Stimulated activated naive B cell treated with anti-CD40 and anti-IgM and Interleukin-4, amounts not matched to agents 10 μg/mL and 1 μg/mL and 100 μg/mL, for 72 hours (primary cell): Measurements from ENCODE around the gene FHOD3.
"Not testable (repeated sequence)": the region's sequence is repeated elsewhere in the genome, so short reads cannot be mapped to it uniquely, and the experiment has no call there.

ENCODE experiments used
- ATAC-seq, 2 donors: fragments of 150-1000 bp; cut with Tn5 transposase; replicated peaks; 2 replicates each; pipeline ENCODE4 v1.10.0; 2021; ENCODE audit warnings: moderate library complexity in 1 of 2
- DNase-seq: peaks from one replicate; pipeline ENCODE4 v3.0.0; 2021
- H3K27ac Mint-ChIP-seq: one replicate; pipeline ENCODE4 v1.8.0; 2022; ENCODE audit warnings: mild to moderate bottlenecking, mixed read lengths
- H3K27me3 Mint-ChIP-seq, 2 donors: one replicate each; pipeline ENCODE4 v1.8.0; 2022; ENCODE audit warnings: mixed read lengths in 2 of 2
- H3K36me3 Mint-ChIP-seq, 2 donors: one replicate each; pipeline ENCODE4 v1.8.0; 2022; ENCODE audit warnings: mixed read lengths in 2 of 2, mild to moderate bottlenecking in 1 of 2
- H3K4me1 Mint-ChIP-seq, 2 donors: one replicate each; pipeline ENCODE4 v1.8.0; 2022; ENCODE audit warnings: mixed read lengths in 2 of 2, mild to moderate bottlenecking in 1 of 2
- H3K4me3 Mint-ChIP-seq, 2 donors: one replicate each; pipeline ENCODE4 v1.8.0; 2022; ENCODE audit warnings: mild to moderate bottlenecking in 2 of 2, mixed read lengths in 2 of 2, moderate library complexity in 1 of 2
- H3K9me3 Mint-ChIP-seq, 2 donors: one replicate each; pipeline ENCODE4 v1.8.0; 2022; ENCODE audit warnings: mixed read lengths in 2 of 2, mild to moderate bottlenecking in 1 of 2

The FHOD3 gene

DNA sequence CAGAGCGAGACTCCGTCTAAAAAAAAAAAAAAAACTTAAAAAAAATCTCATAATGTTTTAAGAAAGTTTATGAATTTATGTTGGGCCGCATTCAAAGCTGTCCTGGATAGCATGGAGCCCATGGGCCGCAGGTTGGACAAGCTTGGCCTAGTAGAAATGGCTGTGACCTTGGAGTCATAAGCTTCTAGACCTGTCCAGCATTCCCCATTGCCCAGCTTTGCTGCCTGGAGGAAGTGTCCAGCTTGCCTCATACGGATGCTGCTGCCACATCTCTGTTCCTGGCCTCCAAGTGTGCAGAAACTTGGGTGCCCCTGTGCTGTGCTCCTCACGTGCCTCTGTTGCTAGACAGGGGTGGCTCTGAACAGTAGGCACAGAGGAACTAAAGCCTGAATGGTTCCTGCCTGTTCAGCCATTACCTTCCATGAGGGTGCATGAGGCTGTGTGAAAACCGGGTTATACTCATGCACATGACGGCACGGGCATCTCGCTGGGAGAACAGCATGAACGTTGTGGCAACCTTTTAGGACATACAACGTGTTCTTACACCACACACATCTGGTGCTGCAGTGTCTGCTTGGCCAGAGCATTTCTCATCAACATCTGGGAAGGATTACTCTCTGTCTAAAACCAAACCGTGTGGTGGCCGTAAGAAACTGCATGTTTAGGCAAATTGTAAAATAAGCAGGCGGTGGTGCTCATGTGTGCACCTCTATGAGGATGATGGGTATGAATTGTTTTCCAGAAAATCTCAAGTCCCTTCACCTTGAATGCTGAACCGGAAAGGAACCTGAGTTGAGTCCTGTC, 38.2 kb downstream of the FHOD3 start:
- ATAC-seq (no peak), DNase-seq (no peak)
- Mint-ChIP-seq H3K4me3 (no peak overlapping the region), H3K4me1 (no peaks in the 10 kb centered on the region), H3K36me3 (no peaks in the 10 kb centered on the region), H3K27ac (no peak overlapping the region), H3K27me3 (peaks cover 10 to 15% of the 10 kb centered on the region in 2 donors), H3K9me3 (no peaks in the 10 kb centered on the region)

GRCh38 chr18:36337679-36338402, 40.3 kb downstream of the FHOD3 start:
- H3K4me1 Mint-ChIP-seq = no peaks in the 10 kb centered on the region
- no peak overlapping the region for H3K27ac Mint-ChIP-seq
- H3K9me3 Mint-ChIP-seq = peaks cover 9% of the 10 kb centered on the region in 2 donors
- H3K36me3 Mint-ChIP-seq = no peaks in the 10 kb centered on the region
- no peak overlapping the region for H3K4me3 Mint-ChIP-seq
- peaks cover 3 to 23% of the 10 kb centered on the region in 2 donors for H3K27me3 Mint-ChIP-seq
- ATAC-seq (no peak), DNase-seq (no peak)

DNA sequence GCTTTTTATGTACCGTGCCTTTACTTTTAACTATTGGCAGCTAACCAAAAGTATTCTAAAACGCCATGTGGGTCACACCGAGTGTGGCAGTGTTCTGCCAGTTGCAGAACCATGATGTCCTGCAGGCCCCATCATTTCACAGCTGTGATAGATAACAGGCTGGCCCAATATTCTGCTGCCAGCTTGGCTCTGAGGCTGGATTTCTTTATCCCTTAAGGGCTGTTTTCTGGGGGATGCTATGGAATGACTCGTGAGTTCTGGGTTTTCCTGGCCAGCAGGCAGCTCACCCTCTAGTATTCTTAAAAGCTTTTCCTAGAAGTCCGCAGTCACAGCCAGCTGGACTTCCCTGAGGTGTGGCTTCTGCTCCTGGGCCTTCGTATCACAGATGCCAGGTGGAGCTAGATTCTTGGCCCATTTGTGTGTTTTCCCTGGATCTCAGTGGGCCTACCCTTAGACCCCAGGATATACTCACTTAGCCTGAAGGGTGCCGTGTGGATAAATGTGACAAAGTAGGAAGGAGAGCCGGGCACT, 41.0 kb downstream of the FHOD3 start:
- Mint-ChIP-seq H3K9me3 (peaks cover 9% of the 10 kb centered on the region in 2 donors), H3K36me3 (no peaks in the 10 kb centered on the region), H3K27me3 (peaks cover 3 to 23% of the 10 kb centered on the region in 2 donors), H3K4me1 (no peaks in the 10 kb centered on the region), H3K27ac (no peak overlapping the region), H3K4me3 (no peak overlapping the region)
- no peak for DNase-seq
- ATAC-seq = no peak

DNA sequence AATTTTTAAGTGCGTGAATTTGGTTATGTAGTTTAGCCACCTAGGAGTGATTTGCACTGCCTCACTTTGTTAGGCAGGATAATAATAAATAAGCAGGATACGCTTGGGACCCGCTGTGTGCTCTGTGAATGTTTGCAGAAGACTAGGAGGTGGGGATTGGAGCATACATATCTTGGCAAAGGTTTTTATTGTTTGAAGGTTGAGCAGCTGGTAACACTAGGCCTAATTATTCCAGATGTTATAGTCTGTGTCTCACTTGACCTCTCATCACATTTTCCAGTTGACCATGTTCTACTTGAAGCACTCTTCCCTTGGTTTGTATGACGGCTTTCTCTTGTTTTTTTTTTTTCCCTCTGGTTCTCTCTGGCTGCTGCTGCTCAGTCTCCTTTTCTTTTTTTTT, 42.7 kb downstream of the FHOD3 start:
- H3K36me3 Mint-ChIP-seq = no peaks in the 10 kb centered on the region
- H3K27ac Mint-ChIP-seq = no peak overlapping the region
- H3K4me1 Mint-ChIP-seq = no peaks in the 10 kb centered on the region
- H3K27me3 Mint-ChIP-seq = peaks cover 0 to 23% of the 10 kb centered on the region in 2 donors
- ATAC-seq (no peak), DNase-seq (no peak)
- peaks cover 9% of the 10 kb centered on the region in 2 donors for H3K9me3 Mint-ChIP-seq
- H3K4me3 Mint-ChIP-seq = no peak overlapping the region

GRCh38 chr18:36341944-36342343, 44.4 kb downstream of the FHOD3 start:
- no peak overlapping the region for H3K27ac Mint-ChIP-seq
- H3K4me3 Mint-ChIP-seq = no peak overlapping the region
- no peaks in the 10 kb centered on the region for H3K4me1 Mint-ChIP-seq
- DNase-seq (no peak), ATAC-seq (no peak)
- peaks cover 9% of the 10 kb centered on the region in 2 donors for H3K9me3 Mint-ChIP-seq
- H3K36me3 Mint-ChIP-seq = no peaks in the 10 kb centered on the region
- H3K27me3 Mint-ChIP-seq = peaks cover 6 to 30% of the 10 kb centered on the region in 2 donors

DNA sequence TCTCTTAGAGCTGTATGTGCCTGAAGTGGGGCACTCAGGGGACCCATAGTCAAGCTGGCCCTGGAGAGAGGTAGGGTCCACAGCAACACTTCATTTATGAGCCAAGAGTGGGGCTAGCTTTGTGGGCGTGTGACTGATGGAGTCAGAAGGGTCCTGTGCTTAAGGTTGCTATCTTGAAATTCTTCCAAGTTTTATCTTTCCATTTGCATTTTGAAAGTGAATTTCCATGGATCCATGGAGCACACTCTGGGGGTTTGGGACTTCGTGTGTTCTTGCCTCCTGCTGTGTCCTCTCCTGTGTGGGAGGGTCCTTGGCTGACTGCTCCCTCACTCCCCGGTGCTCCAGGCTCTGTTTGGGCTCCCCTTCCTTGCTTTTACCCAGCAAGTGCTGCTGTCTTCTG, 50.8 kb downstream of the FHOD3 start:
- DNase-seq (no peak), ATAC-seq (no peak)
- peaks cover 30 to 33% of the 10 kb centered on the region in 2 donors for H3K27me3 Mint-ChIP-seq
- H3K9me3 Mint-ChIP-seq = no peaks in the 10 kb centered on the region
- no peaks in the 10 kb centered on the region for H3K4me1 Mint-ChIP-seq
- H3K27ac Mint-ChIP-seq = no peak overlapping the region
- H3K36me3 Mint-ChIP-seq = no peaks in the 10 kb centered on the region
- no peak overlapping the region for H3K4me3 Mint-ChIP-seq

DNA sequence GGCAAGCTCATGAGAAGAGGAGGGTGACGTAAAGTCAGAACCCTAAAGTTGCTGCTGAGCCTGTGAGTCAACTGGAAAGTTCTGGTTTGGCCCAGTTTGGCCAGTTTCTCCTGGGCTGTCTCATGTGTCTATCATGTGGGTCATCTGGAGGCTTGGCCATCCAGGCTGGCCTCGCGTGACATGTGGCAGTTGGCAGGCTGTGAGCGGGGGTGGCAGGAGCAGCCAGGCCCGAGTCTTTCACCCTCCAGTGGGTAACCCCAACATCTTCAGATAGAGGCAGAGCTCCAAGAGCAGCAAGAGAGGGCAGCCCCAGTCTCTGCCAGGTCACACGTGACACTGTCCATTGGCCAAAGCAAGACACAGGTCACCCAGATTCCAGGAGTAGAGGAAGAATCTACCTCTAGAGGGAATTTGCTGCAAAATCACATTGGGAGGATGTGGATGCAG, 51.5 kb downstream of the FHOD3 start:
- Mint-ChIP-seq H3K27me3 (peaks cover 30 to 33% of the 10 kb centered on the region in 2 donors), H3K27ac (no peak overlapping the region), H3K9me3 (no peaks in the 10 kb centered on the region), H3K4me3 (no peak overlapping the region), H3K36me3 (no peaks in the 10 kb centered on the region), H3K4me1 (no peaks in the 10 kb centered on the region)
- no peak for ATAC-seq
- no peak for DNase-seq

GRCh38 chr18:36349552-36349951, 52.0 kb downstream of the FHOD3 start:
- no peak overlapping the region for H3K27ac Mint-ChIP-seq
- ATAC-seq (no peak), DNase-seq (no peak)
- no peaks in the 10 kb centered on the region for H3K36me3 Mint-ChIP-seq
- H3K27me3 Mint-ChIP-seq = peaks cover 30 to 33% of the 10 kb centered on the region in 2 donors
- no peak overlapping the region for H3K4me3 Mint-ChIP-seq
- H3K4me1 Mint-ChIP-seq = no peaks in the 10 kb centered on the region
- no peaks in the 10 kb centered on the region for H3K9me3 Mint-ChIP-seq

DNA sequence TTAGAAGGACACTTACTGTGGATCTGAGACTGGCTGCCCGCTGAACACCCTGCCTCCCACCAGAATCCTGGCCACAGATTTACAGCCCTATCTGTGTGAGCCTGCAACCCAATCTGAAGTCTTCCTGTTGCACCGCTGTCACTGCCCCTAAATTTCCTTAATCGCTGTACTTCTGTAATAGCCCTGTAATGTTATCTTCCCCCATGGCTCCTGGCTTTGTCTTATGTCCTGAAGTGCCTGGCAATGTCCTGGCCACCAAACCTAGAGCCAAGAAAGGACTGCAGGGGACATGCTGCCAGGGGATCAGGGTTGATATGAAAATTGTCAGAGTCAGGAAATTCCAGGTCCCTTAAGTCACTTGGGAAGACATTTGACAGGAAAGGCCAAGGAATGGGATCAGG, 52.7 kb downstream of the FHOD3 start:
- Mint-ChIP-seq H3K4me1 (no peaks in the 10 kb centered on the region), H3K27me3 (peaks cover 33 to 35% of the 10 kb centered on the region in 2 donors), H3K27ac (no peak overlapping the region), H3K36me3 (no peaks in the 10 kb centered on the region), H3K9me3 (no peaks in the 10 kb centered on the region), H3K4me3 (no peak overlapping the region)
- DNase-seq (no peak), ATAC-seq (no peak)

GRCh38 chr18:36350839-36351469, 53.4 kb downstream of the FHOD3 start:
- Mint-ChIP-seq H3K4me3 (no peak overlapping the region), H3K27me3 (peaks cover 35 to 38% of the 10 kb centered on the region in 2 donors), H3K9me3 (no peaks in the 10 kb centered on the region), H3K4me1 (no peaks in the 10 kb centered on the region), H3K27ac (no peak overlapping the region), H3K36me3 (no peaks in the 10 kb centered on the region)
- DNase-seq (no peak), ATAC-seq (no peak)

DNA sequence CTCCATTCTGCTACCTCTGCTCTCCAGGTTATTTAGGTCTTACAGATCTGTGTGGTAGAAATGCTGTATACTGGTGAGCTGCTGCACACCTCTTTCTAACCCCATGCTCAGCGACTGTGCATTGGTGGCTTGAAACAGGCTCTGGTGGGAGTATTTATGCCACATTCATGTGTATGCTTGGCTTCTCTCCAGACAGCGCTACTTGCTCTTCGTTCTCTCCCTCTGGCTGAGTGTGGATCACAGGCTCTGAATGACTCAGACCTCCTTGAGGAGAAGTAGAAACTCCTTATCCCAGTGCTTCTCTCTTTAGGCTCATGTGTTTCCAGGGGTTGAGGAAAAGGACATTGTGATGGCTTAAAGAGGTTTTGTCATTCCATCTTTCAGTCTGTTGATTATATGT, 54.9 kb downstream of the FHOD3 start:
- no peaks in the 10 kb centered on the region for H3K4me1 Mint-ChIP-seq
- ATAC-seq (no peak), DNase-seq (no peak)
- no peaks in the 10 kb centered on the region for H3K36me3 Mint-ChIP-seq
- no peaks in the 10 kb centered on the region for H3K9me3 Mint-ChIP-seq
- H3K27me3 Mint-ChIP-seq = peaks cover 28 to 32% of the 10 kb centered on the region in 2 donors
- H3K4me3 Mint-ChIP-seq = no peak overlapping the region
- H3K27ac Mint-ChIP-seq = no peak overlapping the region

- DNase-seq = no peak
- Mint-ChIP-seq H3K4me3 (no peak overlapping the region), H3K27ac (no peak overlapping the region), H3K4me1 (no peaks in the 10 kb centered on the region), H3K36me3 (no peaks in the 10 kb centered on the region), H3K9me3 (no peaks in the 10 kb centered on the region), H3K27me3 (peaks cover 24 to 39% of the 10 kb centered on the region in 2 donors)
- no peak for ATAC-seq
Observed at GRCh38 chr18:36354989-36355388, 57.5 kb downstream of the FHOD3 start.

- ATAC-seq (no peak), DNase-seq (no peak)
- Mint-ChIP-seq H3K9me3 (no peaks in the 10 kb centered on the region), H3K4me1 (no peaks in the 10 kb centered on the region), H3K27ac (no peak overlapping the region), H3K4me3 (no peak overlapping the region), H3K27me3 (peaks cover 25 to 36% of the 10 kb centered on the region in 2 donors), H3K36me3 (no peaks in the 10 kb centered on the region)
Observed at GRCh38 chr18:36355511-36355910, 58.0 kb downstream of the FHOD3 start.

DNA sequence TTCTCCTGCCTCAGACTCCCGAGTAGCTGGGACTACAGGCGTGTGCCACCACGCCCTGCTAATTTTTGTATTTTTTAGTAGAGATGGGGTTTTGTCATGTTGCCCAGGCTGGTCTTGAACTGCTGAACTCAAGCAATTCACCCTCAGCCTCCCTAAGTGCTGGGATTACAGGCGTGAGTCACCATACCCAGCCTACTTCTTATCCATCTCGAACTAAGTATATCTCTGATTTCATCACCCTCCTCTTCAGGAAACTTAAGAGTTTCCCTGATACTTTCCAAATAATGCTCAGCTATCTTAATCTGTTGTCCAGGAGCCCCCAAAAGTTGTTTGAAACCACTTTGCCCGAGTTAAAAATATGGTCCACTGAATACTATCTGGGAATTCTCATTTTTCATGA, 59.2 kb downstream of the FHOD3 start:
- not testable (repeated sequence) for H3K4me1 Mint-ChIP-seq, H3K4me3 Mint-ChIP-seq, H3K27ac Mint-ChIP-seq, DNase-seq, ATAC-seq, H3K9me3 Mint-ChIP-seq, H3K36me3 Mint-ChIP-seq
- peaks cover 21 to 25% of the 10 kb centered on the region in 2 donors for H3K27me3 Mint-ChIP-seq
